Measurements from ENCODE around the gene RAB31.
"Not testable (repeated sequence)": the region's sequence is repeated elsewhere in the genome, so short reads cannot be mapped to it uniquely, and the experiment has no call there.

- not testable (repeated sequence) for TF ChIP-seq CTCF (IDR thresholded peaks at IDR 0.05; ENCODE audit: low read depth, low read length); POLR2A (IDR thresholded peaks at IDR 0.05; ENCODE audit: extremely low read depth, insufficient read length); MAX (IDR thresholded peaks at IDR 0.05; ENCODE audit: low read depth, low read length)
Observed at GRCh38 chr18:9891515-9891914, 183.4 kb downstream of the RAB31 start.
